K562 (cell line): ENCODE results near the gene CDKN2AIPNL. TPM values are rescaled to one million over a fixed set of nuclear protein-coding genes. Genes with fewer than 3 reads are reported as not detected.

Experiments used
- CHD7 ChIP-seq: fragments of 200-600 bp; sonication (generic); IDR thresholded peaks from one replicate; pipeline ENCODE4 v1.6.1; 2012; ENCODE audit warnings: mild to moderate bottlenecking, low read depth, low read length, inconsistent platforms
- PURB ChIP-seq: sonication (generic); formaldehyde crosslinking; IDR thresholded peaks from 2 replicates; pipeline ENCODE4 v1.9.0; 2021; ENCODE audit warnings: low read depth, mild to moderate bottlenecking, missing genetic modification reagents
- ZNF696 ChIP-seq: fragments of 250-450 bp; sonication (Bioruptor Pico); conservative IDR thresholded peaks from 2 replicates; pipeline ENCODE4 v1.4.0; 2020; ENCODE audit warnings: mild to moderate bottlenecking, moderate library complexity
- polyA plus RNA-seq, 8 experiments: library from polyadenylated mRNA; depleted of rRNA in 4 of 8; stranded (reverse) in 5 of 8; unstranded in 3 of 8; fragments of >200 nt; fragmentation: Nextera tagmentation in 2 of 8; fragmentation: Illumina TruSeq in 1 of 8; extraction: Ambion mirVana in 2 of 8; extraction: Trizol in 1 of 8; gene quantifications; 2 replicates each; pipeline versions ENCODE4 v1.2.1 to v1.2.3, GENCODE V29; 2011 to 2014; ENCODE audit warnings: inconsistent platforms in 1 of 8, missing spikeins in 1 of 8
- total RNA-seq, 7 experiments: library from RNA; depleted of rRNA in 6 of 7; stranded (reverse); fragments of >200 nt in 6 of 7; fragmentation: Illumina TruSeq in 2 of 7; extraction: Trizol in 2 of 7; gene quantifications; 2 replicates each; pipeline versions ENCODE4 v1.2.1 to v1.2.3, GENCODE V29; 2011 to 2021; ENCODE audit warnings: low replicate concordance in 1 of 7
- TF ChIP-seq, protein P1 (sequence below): fragments of 450-650 bp; formaldehyde crosslinking; IDR thresholded peaks from 2 replicates; pipeline ENCODE4 v1.4.0; 2020; ENCODE audit warnings: mild to moderate bottlenecking, moderate library complexity

Gene CDKN2AIPNL
- total and polyA plus RNA-seq, 9 of the 15 experiments (the other 6 are each of a cell fraction or from before 2014, with no cell fraction given), result 19.9 to 46.9 (median 42.2) TPM

GRCh38 chr5:134453016-134453415, 41.3 kb upstream of the CDKN2AIPNL start (continued):
- TF ChIP-seq PURB (no peak), ZNF696 (CRISPR knock-in tag) (no peak), CHD7 (no peak)
- TF ChIP-seq, protein P1, sequence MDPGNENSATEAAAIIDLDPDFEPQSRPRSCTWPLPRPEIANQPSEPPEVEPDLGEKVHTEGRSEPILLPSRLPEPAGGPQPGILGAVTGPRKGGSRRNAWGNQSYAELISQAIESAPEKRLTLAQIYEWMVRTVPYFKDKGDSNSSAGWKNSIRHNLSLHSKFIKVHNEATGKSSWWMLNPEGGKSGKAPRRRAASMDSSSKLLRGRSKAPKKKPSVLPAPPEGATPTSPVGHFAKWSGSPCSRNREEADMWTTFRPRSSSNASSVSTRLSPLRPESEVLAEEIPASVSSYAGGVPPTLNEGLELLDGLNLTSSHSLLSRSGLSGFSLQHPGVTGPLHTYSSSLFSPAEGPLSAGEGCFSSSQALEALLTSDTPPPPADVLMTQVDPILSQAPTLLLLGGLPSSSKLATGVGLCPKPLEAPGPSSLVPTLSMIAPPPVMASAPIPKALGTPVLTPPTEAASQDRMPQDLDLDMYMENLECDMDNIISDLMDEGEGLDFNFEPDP, result no peak
